NCI-H2081 treated with DMSO at 0.1 percent for 48 hours (cell line): ENCODE measurements around the gene GH1.

Experiments
- DNase-seq: peaks from one replicate; lab custom pipeline; 2025; lab: John Stamatoyannopoulos, UW

Gene GH1

GRCh38 chr17:63944736-63945499 lies 26.3 kb upstream of the GH1 start:
- no peak for DNase-seq

- no peak for DNase-seq
These were observed 25.1 kb upstream of the GH1 start for GRCh38 chr17:63943745-63944144.

DNA sequence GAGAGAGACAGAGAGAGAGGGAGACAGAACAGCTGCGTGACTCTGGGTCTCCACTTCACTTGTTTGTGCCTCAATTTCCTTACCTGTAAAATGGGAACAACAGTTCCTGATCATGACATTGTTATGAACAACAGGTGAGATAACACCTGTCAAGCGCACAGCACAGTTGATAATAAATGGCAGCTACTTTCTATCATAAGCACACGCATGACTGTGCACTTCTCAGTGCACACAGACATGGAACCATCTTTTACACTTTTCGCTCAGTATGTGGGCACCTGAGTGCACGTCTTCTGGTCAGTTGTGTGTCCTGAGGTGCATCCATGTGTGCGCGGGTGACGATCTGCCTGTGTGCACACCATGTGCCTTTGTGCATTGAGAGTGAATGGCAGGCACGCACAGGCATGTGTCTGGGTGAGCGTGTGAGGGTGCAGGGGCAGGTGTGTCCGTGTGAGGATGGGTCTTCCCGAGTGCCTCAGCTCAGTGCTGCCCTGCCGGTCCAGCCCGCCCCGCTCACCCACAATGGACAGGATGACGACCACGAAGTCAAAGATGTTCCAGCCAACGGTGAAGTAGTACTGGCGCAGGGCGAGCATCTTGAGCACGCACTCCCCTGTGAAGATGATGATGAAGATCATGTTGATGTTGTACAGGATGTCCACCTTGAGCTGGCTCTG lies 23.8 kb upstream of the GH1 start:
- DNase-seq: no peak

DNA sequence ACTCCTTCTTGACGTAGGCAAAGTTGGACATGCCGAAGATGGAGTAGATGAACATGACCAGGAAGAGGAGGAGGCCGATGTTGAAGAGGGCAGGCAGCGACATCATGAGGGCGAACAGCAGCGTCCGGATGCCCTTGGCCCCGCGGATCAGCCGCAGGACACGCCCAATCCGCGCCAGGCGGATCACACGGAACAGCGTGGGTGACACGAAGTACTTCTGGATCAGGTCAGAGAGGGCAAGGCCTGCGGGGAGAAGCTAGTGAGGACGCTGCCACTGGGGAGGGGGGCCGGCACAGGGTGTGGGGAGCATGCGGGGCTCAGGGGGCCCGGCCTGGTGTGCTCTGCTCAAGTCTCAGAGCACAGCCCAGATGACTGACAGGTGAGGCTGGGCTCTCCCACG lies 23.1 kb upstream of the GH1 start:
- DNase-seq: no peak

DNA sequence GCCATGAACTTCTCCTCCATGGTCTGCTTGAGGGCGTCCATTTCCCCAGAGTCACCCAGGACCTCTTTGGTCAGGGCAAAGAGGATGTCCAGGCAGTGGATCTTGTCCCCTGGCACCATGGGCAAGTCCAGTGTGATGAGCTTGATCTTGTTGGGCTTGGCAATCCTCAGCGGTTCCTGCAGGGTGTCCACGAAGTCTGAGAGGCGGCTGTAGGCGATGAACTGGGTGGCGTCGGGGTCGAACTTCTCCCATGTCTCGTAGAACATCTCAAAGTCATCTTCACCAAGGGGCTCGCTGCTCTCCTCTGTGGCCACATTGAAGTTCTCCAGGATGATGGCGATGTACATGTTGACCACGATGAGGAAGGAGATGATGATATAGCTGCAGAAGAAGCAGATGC lies 22.5 kb upstream of the GH1 start:
- no peak for DNase-seq

- DNase-seq: no peak
These were observed 21.9 kb upstream of the GH1 start for GRCh38 chr17:63940584-63940983.

DNA sequence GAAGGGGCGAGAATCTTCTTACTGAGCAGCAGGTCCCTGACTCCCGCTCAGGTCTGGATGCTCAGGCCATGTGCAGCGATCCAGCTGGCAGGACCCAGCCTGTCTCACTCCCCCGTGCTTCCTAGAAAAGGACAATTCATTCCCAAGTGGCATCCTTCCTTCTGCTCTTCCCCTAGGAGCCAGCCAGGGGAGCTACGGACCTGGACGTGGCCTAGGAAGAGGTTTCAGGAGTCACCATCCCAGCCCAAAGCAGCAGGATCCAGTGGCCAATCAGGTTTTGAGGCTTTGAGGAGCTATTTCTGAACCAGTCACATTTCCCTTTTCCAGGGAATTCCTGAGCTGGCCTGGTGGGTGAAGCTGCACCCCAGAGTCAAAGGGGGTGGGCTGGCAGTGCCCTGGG lies 21.2 kb upstream of the GH1 start:
- DNase-seq: no peak

- no peak for DNase-seq
These were observed 20.8 kb upstream of the GH1 start for GRCh38 chr17:63939401-63939800.

GRCh38 chr17:63937920-63938319 lies 19.3 kb upstream of the GH1 start:
- DNase-seq: no peak

DNA sequence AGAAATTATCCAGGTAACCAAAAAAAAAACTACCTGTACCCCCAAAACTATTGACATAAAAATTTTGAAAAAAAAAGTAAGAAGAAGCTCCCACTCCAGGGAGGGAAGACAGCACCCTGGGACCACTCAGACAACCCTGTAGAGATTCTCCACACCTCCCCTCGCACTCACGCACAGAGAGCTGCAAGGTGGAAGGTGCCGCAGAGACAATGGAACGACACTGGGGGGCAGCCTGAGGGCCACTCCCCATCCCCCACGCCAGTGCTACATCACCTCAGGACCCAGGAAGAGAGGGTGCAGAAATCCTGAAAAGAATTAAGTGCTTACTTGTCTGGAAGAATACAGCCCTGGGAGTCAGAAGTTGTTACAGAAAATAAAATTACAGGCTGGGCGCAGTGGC lies 18.7 kb upstream of the GH1 start:
- no peak for DNase-seq

- DNase-seq: no peak
These were observed 15.8 kb upstream of the GH1 start for GRCh38 chr17:63934183-63935112.

DNA sequence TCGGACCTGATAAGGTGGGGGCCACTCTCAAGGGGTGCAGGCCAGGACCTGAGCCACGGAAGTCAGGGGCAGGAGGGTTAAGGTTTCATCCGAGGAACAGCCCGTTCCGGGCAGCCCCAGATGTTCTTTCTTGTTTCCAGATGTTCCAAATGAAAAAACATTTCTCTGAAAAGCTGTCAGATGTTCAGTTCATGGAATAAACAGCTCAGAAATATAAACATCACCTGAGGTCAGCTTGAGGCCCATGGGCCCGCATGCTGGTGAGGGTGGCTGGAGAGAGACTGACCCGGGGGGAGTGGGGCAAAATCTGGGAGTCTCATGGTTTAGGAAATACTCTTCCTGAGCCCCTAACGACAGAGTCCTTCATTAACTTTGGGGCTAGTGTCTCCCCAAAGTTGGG lies 15.0 kb upstream of the GH1 start:
- no peak for DNase-seq

- no peak for DNase-seq
These were observed 14.1 kb upstream of the GH1 start for GRCh38 chr17:63932721-63933120.

GRCh38 chr17:63931981-63932561 lies 13.4 kb upstream of the GH1 start, which contains the start of gene CD79B:
TSS of gene CD79B (minus strand) at chr17:63932331. CDS start at chr17:63932261, 70 bp downstream.
- no peak for DNase-seq

DNA sequence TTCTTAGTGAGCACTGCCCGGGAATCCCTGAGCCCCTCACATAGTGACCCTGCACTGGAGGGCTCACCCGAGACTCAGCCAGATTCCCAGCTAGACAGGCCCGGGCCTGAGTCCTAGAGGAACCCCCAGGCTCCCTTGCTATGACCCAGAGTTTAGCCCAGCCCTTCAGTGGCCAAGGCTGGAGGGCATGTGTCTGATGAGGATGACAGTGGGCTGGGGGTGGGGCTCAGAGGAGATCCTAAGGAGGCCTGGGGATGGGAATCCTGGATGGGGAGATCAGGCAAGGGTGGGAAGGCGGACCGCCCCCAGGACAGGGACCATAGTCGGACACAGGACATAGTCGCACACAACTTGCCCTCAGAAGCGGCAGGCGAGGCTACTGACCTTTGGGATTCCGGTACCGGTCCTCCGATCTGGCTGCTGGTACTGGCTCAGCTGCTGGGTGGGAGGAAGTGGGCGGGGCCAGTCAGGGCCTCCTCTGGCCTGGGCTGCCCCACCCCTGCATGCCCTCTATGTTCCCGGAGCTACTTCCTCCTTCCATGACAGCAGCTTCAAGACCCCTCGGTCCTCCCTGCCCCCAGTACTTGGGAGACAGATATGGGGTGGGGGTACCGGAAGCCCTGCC lies 12.4 kb upstream of the GH1 start:
- DNase-seq: no peak

DNA sequence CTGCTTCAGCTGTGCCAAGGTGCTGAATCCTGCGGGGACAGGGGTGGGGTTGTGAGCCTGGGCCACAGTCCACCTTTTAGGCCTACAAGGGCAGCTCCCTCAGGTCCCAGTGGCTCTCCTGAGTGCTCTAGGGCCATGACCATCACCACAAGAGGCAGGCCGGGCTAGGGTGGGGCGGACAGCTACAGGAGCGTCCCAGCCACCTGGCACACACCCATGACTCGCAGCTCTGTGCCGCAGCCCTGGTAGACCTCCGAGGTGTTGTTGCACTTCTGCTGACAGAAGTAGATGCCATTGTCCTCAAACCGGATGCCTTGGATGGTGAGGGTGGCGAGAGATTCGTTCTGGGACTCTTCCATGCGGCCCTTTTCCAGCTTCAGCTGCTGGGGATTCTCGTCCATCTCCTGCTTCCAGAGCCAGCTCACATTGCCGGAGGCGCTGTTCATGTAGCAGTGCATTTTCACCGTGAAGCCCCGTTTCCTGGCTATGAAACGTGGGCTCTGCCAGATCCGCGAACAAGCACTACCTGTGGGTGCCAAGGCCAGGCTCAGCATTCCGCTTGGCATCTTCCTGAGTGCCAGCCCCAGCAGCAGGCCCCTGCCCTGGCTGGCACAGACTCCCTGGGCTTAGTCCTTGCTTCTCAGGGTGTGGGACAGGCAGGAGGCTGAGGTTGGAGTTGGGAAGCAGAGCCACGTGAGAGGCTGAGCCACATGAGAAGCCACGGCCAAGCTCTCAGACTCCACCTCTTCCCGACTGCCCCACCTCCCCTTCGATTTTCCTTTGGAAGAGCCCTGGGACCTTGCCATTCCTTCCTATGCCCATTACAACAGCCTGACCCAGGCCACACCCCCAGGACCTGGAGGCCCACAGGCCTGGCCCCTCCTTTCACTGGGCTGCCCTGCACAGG lies 11.5 kb upstream of the GH1 start:
- DNase-seq: no peak

DNA sequence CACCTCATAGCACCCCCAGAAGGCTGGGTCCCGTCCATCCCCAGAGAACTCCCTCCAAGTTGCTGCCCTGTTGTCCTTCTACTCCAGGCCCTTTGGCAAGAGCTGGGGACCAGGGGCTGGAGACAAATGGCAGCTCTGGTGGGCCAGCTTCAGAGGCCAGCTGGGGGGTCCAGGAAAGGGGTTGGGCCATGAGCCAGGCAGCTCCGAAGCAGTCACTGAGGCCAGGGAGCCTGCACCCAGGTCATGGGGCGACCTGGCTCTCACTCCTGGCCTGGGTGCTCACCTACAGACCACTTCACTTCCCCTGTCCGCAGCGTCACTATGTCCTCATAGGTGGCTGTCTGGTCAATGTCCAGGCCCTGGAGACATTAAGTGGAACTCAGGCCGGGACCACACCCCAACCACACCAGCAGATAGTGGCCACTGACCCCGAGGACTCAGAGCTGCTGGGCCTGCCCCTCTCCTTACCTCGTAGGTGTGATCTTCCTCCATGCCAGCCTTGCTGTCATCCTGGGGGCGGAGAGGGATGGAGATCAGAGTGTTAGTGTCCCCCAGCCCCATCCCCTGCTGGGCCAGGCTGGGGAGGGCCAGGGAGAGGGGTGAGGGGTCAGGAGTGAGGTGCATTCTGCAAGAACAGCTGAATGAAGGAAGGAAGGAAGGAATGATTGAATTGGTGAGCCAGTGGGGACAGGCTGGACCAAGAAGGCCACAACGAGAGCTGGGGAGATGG lies 10.5 kb upstream of the GH1 start:
- no peak for DNase-seq

DNA sequence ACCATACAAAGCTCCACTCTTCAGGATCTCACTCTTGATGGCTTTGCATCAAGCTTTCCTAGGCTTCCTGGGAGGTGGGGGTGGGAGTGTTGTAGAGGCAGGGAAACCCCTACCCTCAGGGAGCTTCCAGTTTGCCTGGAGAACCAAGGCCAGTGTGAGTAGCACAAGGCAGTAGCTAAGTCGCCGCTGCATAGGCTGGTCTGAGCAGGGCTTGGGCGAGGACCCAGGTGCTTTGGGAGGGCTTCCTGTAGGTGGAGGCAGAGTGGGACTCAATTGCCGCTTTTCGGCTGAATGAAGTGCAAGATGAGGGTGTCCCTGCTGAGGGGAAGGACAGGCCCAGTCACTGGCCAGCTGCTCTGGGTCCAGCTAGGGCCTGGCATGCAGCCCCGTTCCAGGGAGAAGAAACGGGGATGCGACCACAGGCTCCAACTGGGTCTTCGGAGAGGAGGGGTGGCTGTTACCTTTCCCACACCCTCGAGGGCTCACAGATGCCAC lies 9.6 kb upstream of the GH1 start:
- no peak for DNase-seq

GRCh38 chr17:63927464-63928171 lies 9.0 kb upstream of the GH1 start:
- no peak for DNase-seq
